Activated naive CD8-positive, alpha-beta T cell (primary cell): ENCODE data around the gene FNIP1.

Experiments used
- H3K27ac Mint-ChIP-seq: one replicate; pipeline ENCODE4 v1.8.0; 2021; ENCODE audit warnings: mixed read lengths
- H3K27me3 Mint-ChIP-seq: one replicate; pipeline ENCODE4 v1.8.0; 2021; ENCODE audit warnings: mixed read lengths
- H3K36me3 Mint-ChIP-seq: one replicate; pipeline ENCODE4 v1.8.0; 2021; ENCODE audit warnings: mixed read lengths
- H3K4me1 Mint-ChIP-seq: one replicate; pipeline ENCODE4 v1.8.0; 2021; ENCODE audit warnings: low read depth, mixed read lengths
- H3K4me3 Mint-ChIP-seq: one replicate; pipeline ENCODE4 v1.8.0; 2021; ENCODE audit warnings: mild to moderate bottlenecking, mixed read lengths
- H3K9me3 Mint-ChIP-seq: one replicate; pipeline ENCODE4 v1.8.0; 2021; ENCODE audit warnings: low read depth, mixed read lengths

FNIP1 gene

GRCh38 chr5:131773805-131774204, 23.0 kb downstream of the FNIP1 start:
- no peak overlapping the region for H3K4me3 Mint-ChIP-seq
- no peaks in the 10 kb centered on the region for H3K9me3 Mint-ChIP-seq
- peaks cover 31% of the 10 kb centered on the region for H3K4me1 Mint-ChIP-seq
- no peak overlapping the region for H3K27ac Mint-ChIP-seq
- no peaks in the 10 kb centered on the region for H3K27me3 Mint-ChIP-seq
- H3K36me3 Mint-ChIP-seq, result no peaks in the 10 kb centered on the region

- no peaks in the 10 kb centered on the region for H3K9me3 Mint-ChIP-seq
- H3K27me3 Mint-ChIP-seq, result no peaks in the 10 kb centered on the region
- H3K4me1 Mint-ChIP-seq, result peaks cover 27% of the 10 kb centered on the region
- no peak overlapping the region for H3K4me3 Mint-ChIP-seq
- H3K27ac Mint-ChIP-seq, result no peak overlapping the region
- peaks cover 2% of the 10 kb centered on the region for H3K36me3 Mint-ChIP-seq
These were observed 25.1 kb downstream of the FNIP1 start for GRCh38 chr5:131771692-131772091.

GRCh38 chr5:131769961-131770360, 26.9 kb downstream of the FNIP1 start:
- Mint-ChIP-seq H3K27ac (no peak overlapping the region), H3K27me3 (no peaks in the 10 kb centered on the region), H3K4me3 (no peak overlapping the region), H3K9me3 (no peaks in the 10 kb centered on the region), H3K36me3 (peaks cover 3% of the 10 kb centered on the region), H3K4me1 (peaks cover 28% of the 10 kb centered on the region)

GRCh38 chr5:131769336-131769735, 27.5 kb downstream of the FNIP1 start:
- Mint-ChIP-seq H3K9me3 (no peaks in the 10 kb centered on the region), H3K27me3 (no peaks in the 10 kb centered on the region), H3K27ac (no peak overlapping the region), H3K4me1 (peaks cover 26% of the 10 kb centered on the region), H3K36me3 (peaks cover 9% of the 10 kb centered on the region), H3K4me3 (no peak overlapping the region)

GRCh38 chr5:131767891-131768290, 28.9 kb downstream of the FNIP1 start:
- peaks cover 6% of the 10 kb centered on the region for H3K9me3 Mint-ChIP-seq
- no peak overlapping the region for H3K27ac Mint-ChIP-seq
- H3K4me1 Mint-ChIP-seq, result peaks cover 18% of the 10 kb centered on the region
- peaks cover 17% of the 10 kb centered on the region for H3K36me3 Mint-ChIP-seq
- no peak overlapping the region for H3K4me3 Mint-ChIP-seq
- H3K27me3 Mint-ChIP-seq, result no peaks in the 10 kb centered on the region

- peaks cover 23% of the 10 kb centered on the region for H3K36me3 Mint-ChIP-seq
- H3K27ac Mint-ChIP-seq, result no peak overlapping the region
- peaks cover 23% of the 10 kb centered on the region for H3K4me1 Mint-ChIP-seq
- no peaks in the 10 kb centered on the region for H3K27me3 Mint-ChIP-seq
- H3K9me3 Mint-ChIP-seq, result peaks cover 10% of the 10 kb centered on the region
- H3K4me3 Mint-ChIP-seq, result no peak overlapping the region
These were observed 30.1 kb downstream of the FNIP1 start for GRCh38 chr5:131766689-131767088.

- no peak overlapping the region for H3K27ac Mint-ChIP-seq
These were observed 31.6 kb downstream of the FNIP1 start for GRCh38 chr5:131765261-131765660.

GRCh38 chr5:131763968-131764367, 32.8 kb downstream of the FNIP1 start:
- Mint-ChIP-seq H3K27me3 (no peaks in the 10 kb centered on the region), H3K36me3 (peaks cover 23% of the 10 kb centered on the region), H3K4me3 (no peak overlapping the region), H3K9me3 (peaks cover 10% of the 10 kb centered on the region), H3K4me1 (peaks cover 29% of the 10 kb centered on the region), H3K27ac (no peak overlapping the region)

More at GRCh38 chr5:131765261-131765660, 31.6 kb downstream of the FNIP1 start:
- H3K36me3 Mint-ChIP-seq, result peaks cover 23% of the 10 kb centered on the region
- H3K27me3 Mint-ChIP-seq, result no peaks in the 10 kb centered on the region
- H3K4me1 Mint-ChIP-seq, result peaks cover 29% of the 10 kb centered on the region
- no peak overlapping the region for H3K4me3 Mint-ChIP-seq
- peaks cover 10% of the 10 kb centered on the region for H3K9me3 Mint-ChIP-seq

- no peak overlapping the region for H3K4me3 Mint-ChIP-seq
- peaks cover 21% of the 10 kb centered on the region for H3K36me3 Mint-ChIP-seq
- peaks cover 32% of the 10 kb centered on the region for H3K4me1 Mint-ChIP-seq
- H3K27ac Mint-ChIP-seq, result no peak overlapping the region
- peaks cover 10% of the 10 kb centered on the region for H3K9me3 Mint-ChIP-seq
- H3K27me3 Mint-ChIP-seq, result no peaks in the 10 kb centered on the region
These were observed 36.0 kb downstream of the FNIP1 start for GRCh38 chr5:131760793-131761192.

- H3K4me3 Mint-ChIP-seq, result no peak overlapping the region
- no peaks in the 10 kb centered on the region for H3K27me3 Mint-ChIP-seq
- peaks cover 17% of the 10 kb centered on the region for H3K36me3 Mint-ChIP-seq
- peaks cover 38% of the 10 kb centered on the region for H3K4me1 Mint-ChIP-seq
- no peak overlapping the region for H3K27ac Mint-ChIP-seq
- peaks cover 10% of the 10 kb centered on the region for H3K9me3 Mint-ChIP-seq
These were observed 37.1 kb downstream of the FNIP1 start for GRCh38 chr5:131759704-131760103.

- H3K27me3 Mint-ChIP-seq, result no peaks in the 10 kb centered on the region
- H3K36me3 Mint-ChIP-seq, result peaks cover 10% of the 10 kb centered on the region
- peaks cover 5% of the 10 kb centered on the region for H3K9me3 Mint-ChIP-seq
- peaks cover 42% of the 10 kb centered on the region for H3K4me1 Mint-ChIP-seq
- H3K4me3 Mint-ChIP-seq, result no peak overlapping the region
- H3K27ac Mint-ChIP-seq, result no peak overlapping the region
These were observed 38.3 kb downstream of the FNIP1 start for GRCh38 chr5:131758520-131758900.

- H3K9me3 Mint-ChIP-seq, result peaks cover 5% of the 10 kb centered on the region
- H3K4me1 Mint-ChIP-seq, result peaks cover 44% of the 10 kb centered on the region
- peaks cover 8% of the 10 kb centered on the region for H3K36me3 Mint-ChIP-seq
- no peak overlapping the region for H3K4me3 Mint-ChIP-seq
- H3K27ac Mint-ChIP-seq, result no peak overlapping the region
- H3K27me3 Mint-ChIP-seq, result no peaks in the 10 kb centered on the region
These were observed 38.8 kb downstream of the FNIP1 start for GRCh38 chr5:131757830-131758519.

GRCh38 chr5:131756942-131757341, 39.9 kb downstream of the FNIP1 start:
- no peak overlapping the region for H3K4me3 Mint-ChIP-seq
- no peaks in the 10 kb centered on the region for H3K9me3 Mint-ChIP-seq
- H3K36me3 Mint-ChIP-seq, result peaks cover 2% of the 10 kb centered on the region
- no peaks in the 10 kb centered on the region for H3K27me3 Mint-ChIP-seq
- no peak overlapping the region for H3K27ac Mint-ChIP-seq
- H3K4me1 Mint-ChIP-seq, result peaks cover 41% of the 10 kb centered on the region

- H3K27ac Mint-ChIP-seq, result no peak overlapping the region
- H3K4me3 Mint-ChIP-seq, result no peak overlapping the region
- peaks cover 41% of the 10 kb centered on the region for H3K4me1 Mint-ChIP-seq
- H3K27me3 Mint-ChIP-seq, result no peaks in the 10 kb centered on the region
- H3K36me3 Mint-ChIP-seq, result peaks cover 5% of the 10 kb centered on the region
- no peaks in the 10 kb centered on the region for H3K9me3 Mint-ChIP-seq
These were observed 42.5 kb downstream of the FNIP1 start for GRCh38 chr5:131754363-131754762.

GRCh38 chr5:131751506-131751905, 45.3 kb downstream of the FNIP1 start:
- no peaks in the 10 kb centered on the region for H3K9me3 Mint-ChIP-seq
- H3K4me1 Mint-ChIP-seq, result peaks cover 48% of the 10 kb centered on the region
- peaks cover 5% of the 10 kb centered on the region for H3K36me3 Mint-ChIP-seq
- H3K27me3 Mint-ChIP-seq, result no peaks in the 10 kb centered on the region
- H3K4me3 Mint-ChIP-seq, result no peak overlapping the region
- no peak overlapping the region for H3K27ac Mint-ChIP-seq
